Measurements from ENCODE around the gene EPS8.

DNA sequence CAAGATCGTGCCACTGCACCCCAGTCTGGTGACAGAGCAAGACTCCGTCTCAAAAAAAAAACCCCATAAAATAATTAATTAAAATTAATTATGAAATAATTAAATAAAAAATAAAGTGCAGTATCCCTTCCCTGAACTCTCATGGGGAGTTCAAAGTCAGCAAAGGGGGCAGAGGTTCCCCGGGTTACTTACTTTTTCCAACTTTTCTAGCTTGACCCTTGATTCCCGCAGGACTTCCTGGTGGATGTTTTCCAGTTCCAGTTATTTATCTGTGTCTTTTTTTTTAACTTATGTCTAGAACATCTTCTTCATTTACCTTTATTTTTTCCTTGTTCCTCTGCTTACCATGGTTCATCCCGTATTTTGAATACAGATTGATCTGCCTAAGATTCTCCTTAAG, 197.4 kb downstream of the EPS8 start:
- TF ChIP-seq, protein P1, sequence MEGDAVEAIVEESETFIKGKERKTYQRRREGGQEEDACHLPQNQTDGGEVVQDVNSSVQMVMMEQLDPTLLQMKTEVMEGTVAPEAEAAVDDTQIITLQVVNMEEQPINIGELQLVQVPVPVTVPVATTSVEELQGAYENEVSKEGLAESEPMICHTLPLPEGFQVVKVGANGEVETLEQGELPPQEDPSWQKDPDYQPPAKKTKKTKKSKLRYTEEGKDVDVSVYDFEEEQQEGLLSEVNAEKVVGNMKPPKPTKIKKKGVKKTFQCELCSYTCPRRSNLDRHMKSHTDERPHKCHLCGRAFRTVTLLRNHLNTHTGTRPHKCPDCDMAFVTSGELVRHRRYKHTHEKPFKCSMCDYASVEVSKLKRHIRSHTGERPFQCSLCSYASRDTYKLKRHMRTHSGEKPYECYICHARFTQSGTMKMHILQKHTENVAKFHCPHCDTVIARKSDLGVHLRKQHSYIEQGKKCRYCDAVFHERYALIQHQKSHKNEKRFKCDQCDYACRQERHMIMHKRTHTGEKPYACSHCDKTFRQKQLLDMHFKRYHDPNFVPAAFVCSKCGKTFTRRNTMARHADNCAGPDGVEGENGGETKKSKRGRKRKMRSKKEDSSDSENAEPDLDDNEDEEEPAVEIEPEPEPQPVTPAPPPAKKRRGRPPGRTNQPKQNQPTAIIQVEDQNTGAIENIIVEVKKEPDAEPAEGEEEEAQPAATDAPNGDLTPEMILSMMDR (IDR thresholded peaks at IDR 0.05) = no peak
- TF ChIP-seq POLR2A (IDR thresholded peaks at IDR 0.05) = no peak
